Right renal pelvis (tissue), 4 donors: ENCODE results near the gene LRRC4C. TPM values are rescaled to one million over a fixed set of nuclear protein-coding genes. Genes with fewer than 3 reads are reported as not detected.

Experiments used
- DNase-seq, 4 donors: peaks; one replicate each; pipeline ENCODE4 v3.0.0-alpha.2; 2013; ENCODE audit warnings: low read depth in 4 of 4, low spot score in 3 of 4, missing footprints in 1 of 4
- polyA plus RNA-seq, 4 donors: library from polyadenylated mRNA; unstranded; fragments of 120-200 nt; gene quantifications; one replicate each; pipeline ENCODE4 v1.2.1, GENCODE V29; 2013; ENCODE audit not compliant: insufficient read length in 4 of 4

Gene LRRC4C
- polyA plus RNA-seq, 4 donors, result 11.0 to 16.5 (median 14.2) TPM

GRCh38 chr11:41334007-41334933 is 125.2 kb downstream of the LRRC4C start:
- no peak for DNase-seq

- no peak for DNase-seq
Measured at GRCh38 chr11:41333357-41333756, 126.1 kb downstream of the LRRC4C start.

- no peak for DNase-seq
Measured at GRCh38 chr11:41328324-41328723, 131.1 kb downstream of the LRRC4C start.

- no peak for DNase-seq
Measured at GRCh38 chr11:41323446-41323845, 136.0 kb downstream of the LRRC4C start.

- no peak for DNase-seq
Measured at GRCh38 chr11:41320653-41321052, 138.8 kb downstream of the LRRC4C start.

GRCh38 chr11:41320238-41320637 is 139.2 kb downstream of the LRRC4C start:
- no peak for DNase-seq

- DNase-seq, result no peak
Measured at GRCh38 chr11:41319434-41319833, 140.0 kb downstream of the LRRC4C start.

- DNase-seq, result no peak
Measured at GRCh38 chr11:41316751-41317150, 142.7 kb downstream of the LRRC4C start.

- DNase-seq, result no peak
Measured at GRCh38 chr11:41313226-41313625, 146.2 kb downstream of the LRRC4C start.

GRCh38 chr11:41309716-41310115 is 149.7 kb downstream of the LRRC4C start:
- DNase-seq, result no peak

- no peak for DNase-seq
Measured at GRCh38 chr11:41309111-41309522, 150.3 kb downstream of the LRRC4C start.

GRCh38 chr11:41308286-41308685 is 151.2 kb downstream of the LRRC4C start:
- no peak for DNase-seq

GRCh38 chr11:41307296-41308080 is 152.0 kb downstream of the LRRC4C start:
- DNase-seq, result no peak

GRCh38 chr11:41306431-41306830 is 153.0 kb downstream of the LRRC4C start:
- no peak for DNase-seq

GRCh38 chr11:41301023-41301422 is 158.4 kb downstream of the LRRC4C start:
- DNase-seq, result no peak

- DNase-seq, result no peak
Measured at GRCh38 chr11:41289408-41289807, 170.0 kb downstream of the LRRC4C start.

- no peak for DNase-seq
Measured at GRCh38 chr11:41286751-41287150, 172.7 kb downstream of the LRRC4C start.

- no peak for DNase-seq
Measured at GRCh38 chr11:41284354-41284753, 175.1 kb downstream of the LRRC4C start.

- DNase-seq, result no peak
Measured at GRCh38 chr11:41283191-41283930, 176.1 kb downstream of the LRRC4C start.

GRCh38 chr11:41282395-41282794 is 177.1 kb downstream of the LRRC4C start:
- DNase-seq, result no peak
